Choroid plexus epithelial cell (primary cell): ENCODE data around the gene PSMG4.

ENCODE experiments used
- DNase-seq: peaks from one replicate; pipeline ENCODE4 v3.0.0-alpha.2; 2010; ENCODE audit warnings: low read depth
- H3K4me3 ChIP-seq: 2 replicates; pipeline ENCODE4 v1.5.1; 2011; ENCODE audit warnings: low read depth, mild to moderate bottlenecking, control low read depth, low read length, moderate library complexity
- CTCF ChIP-seq: conservative IDR thresholded peaks from 2 replicates; pipeline ENCODE4 v1.5.1; 2011; ENCODE audit warnings: low read depth, mild to moderate bottlenecking, control low read depth, inconsistent platforms, low read length, moderate library complexity

Gene PSMG4, protein sequence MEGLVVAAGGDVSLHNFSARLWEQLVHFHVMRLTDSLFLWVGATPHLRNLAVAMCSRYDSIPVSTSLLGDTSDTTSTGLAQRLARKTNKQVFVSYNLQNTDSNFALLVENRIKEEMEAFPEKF

GRCh38 chr6:3258720-3259490 is at the start of gene PSMG4:
Gene PSMG4 (plus strand): TSS chr6:3258947. CDS start chr6:3259023, 76 bp downstream.
- peak; percentile 91 for DNase-seq
- H3K4me3 ChIP-seq, result peak within 1 kb of the TSS; percentile 98
- TF ChIP-seq CTCF, result no peak

- H3K4me3 ChIP-seq, result no peak overlapping the region
- DNase-seq, result peak; percentile 95
- TF ChIP-seq CTCF, result peak; percentile 50
These were observed 49.4 kb upstream of the PSMG4 start for GRCh38 chr6:3209114-3210023.

DNA sequence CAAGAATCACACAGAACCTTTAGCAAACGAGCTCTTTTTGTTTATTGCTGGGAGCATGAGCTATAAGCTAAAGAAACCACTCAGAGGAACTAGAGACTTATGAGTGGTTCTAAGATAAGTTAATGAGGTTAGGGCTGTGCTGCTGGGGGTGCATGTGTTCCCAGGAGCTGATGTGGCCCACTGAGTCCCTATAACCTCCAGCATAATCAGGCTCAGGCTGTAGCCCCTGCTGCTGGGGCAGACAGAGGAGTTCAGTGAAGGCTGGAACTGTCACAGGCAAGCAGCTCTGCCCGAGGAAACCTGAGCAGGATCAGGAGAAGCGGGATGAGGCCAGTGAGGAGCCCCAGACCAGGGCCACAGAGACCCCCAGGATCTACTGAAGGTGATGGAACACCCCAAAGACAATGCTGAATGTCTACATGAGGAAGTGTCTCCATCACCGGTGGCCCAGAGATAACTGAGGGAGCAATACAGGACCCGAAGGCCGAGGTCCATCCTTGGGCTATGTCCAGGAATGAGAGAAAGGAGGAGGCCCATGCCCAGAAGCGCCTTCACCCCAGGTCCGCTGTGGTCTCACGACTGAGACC is 48.6 kb upstream of the PSMG4 start:
- no peak overlapping the region for H3K4me3 ChIP-seq
- TF ChIP-seq CTCF, result no peak
- no peak for DNase-seq

DNA sequence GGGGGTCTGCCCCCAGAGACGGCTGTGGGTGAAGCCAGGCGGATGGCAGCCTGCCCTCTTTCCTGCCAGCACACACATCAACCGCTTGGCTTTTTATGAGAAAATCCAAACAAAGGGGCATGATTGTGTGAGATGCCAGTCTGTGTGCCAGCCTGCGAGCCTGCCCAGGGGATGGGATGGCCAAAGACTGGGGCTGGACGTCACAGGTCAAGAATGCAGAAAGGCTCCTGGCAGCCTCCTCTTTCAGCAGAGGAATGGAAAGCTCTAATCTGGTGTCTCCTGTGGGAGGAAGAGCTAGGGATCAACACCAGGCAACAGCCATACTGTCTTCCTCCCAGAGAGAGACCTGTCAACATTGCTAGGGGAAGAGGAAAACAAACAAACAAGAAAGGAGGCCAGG is 47.1 kb upstream of the PSMG4 start:
- H3K4me3 ChIP-seq, result no peak overlapping the region

GRCh38 chr6:3212261-3212660 is 46.5 kb upstream of the PSMG4 start:
- TF ChIP-seq CTCF, result no peak
- DNase-seq, result no peak
- H3K4me3 ChIP-seq, result no peak overlapping the region

More for the DNA sequence above, 47.1 kb upstream of the PSMG4 start:
- DNase-seq, result peak; percentile 17
- TF ChIP-seq CTCF, result no peak

GRCh38 chr6:3213334-3213695 is 45.4 kb upstream of the PSMG4 start:
- no peak overlapping the region for H3K4me3 ChIP-seq
- TF ChIP-seq CTCF, result no peak
- no peak for DNase-seq
